ENCODE measurements around the gene UTRN.

The UTRN gene

DNA sequence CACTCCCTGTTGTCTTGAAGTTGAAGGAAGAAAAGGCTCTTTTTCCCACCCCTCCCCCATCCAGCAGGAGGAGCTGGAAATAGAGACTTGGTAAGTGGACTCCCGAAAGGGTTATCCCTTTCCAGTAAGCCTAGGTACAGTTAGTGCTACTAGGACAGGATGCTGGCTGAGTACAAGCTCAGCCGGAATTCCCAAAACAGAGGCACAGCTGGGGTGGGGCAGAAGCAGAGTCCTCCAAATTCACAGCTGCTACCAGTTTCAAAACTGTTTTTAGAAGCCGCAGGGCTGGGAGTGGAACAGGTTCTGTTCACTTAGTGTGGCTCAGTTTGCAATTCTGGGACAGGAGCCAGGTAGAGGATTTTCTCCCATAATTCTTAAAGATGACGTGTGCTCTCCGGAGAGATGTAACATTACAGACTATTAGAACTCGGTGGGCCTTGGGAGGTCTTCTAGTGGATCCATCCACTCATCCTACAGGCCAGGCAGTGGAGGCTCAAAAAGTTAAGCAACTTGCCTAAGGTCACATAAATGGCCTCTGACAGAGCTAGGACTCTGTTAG, 19.0 kb upstream of the UTRN start:
- WGBS (ENCODE audit: insufficient coverage), result 98% methylated on average over 6 of the region's 6 CpGs
- H3K36me3 ChIP-seq (ENCODE audit: control insufficient read depth in 4 of 4, insufficient read depth in 4 of 4, low read length in 3 of 4), result no peaks in the 10 kb centered on the region
- H3K27me3 ChIP-seq (replicated peaks in 2 of 5; ENCODE audit: control insufficient read depth in 4 of 5, insufficient read depth in 5 of 5, low read length in 4 of 5), result no peaks in the 10 kb centered on the region
- H3K27ac ChIP-seq (ENCODE audit: insufficient read depth in 1 of 2, low read depth in 1 of 2, low read length in 2 of 2, poor library complexity in 1 of 2, severe bottlenecking in 2 of 2), result no peak overlapping the region
- no peaks in the 10 kb centered on the region for H3K4me1 ChIP-seq (ENCODE audit: control extremely low read depth in 1 of 4, control insufficient read depth in 4 of 4, insufficient read depth in 4 of 4, low read length in 3 of 4)
- no peak overlapping the region for H3K4me3 ChIP-seq (ENCODE audit: control insufficient read depth in 1 of 7, extremely low read depth in 1 of 7, insufficient read depth in 4 of 7, low read depth in 2 of 7, low read length in 6 of 7)
- POLR2A ChIA-PET, result no interaction called here
- CTCF ChIA-PET, result interaction anchor here (0.9 kb wide), 1 partner anchor 18 kb away, joined by 3 read pairs; no protein-coding TSS in a partner anchor
- peaks cover 0 to 4% (median 0%) of the 10 kb centered on the region in 5 experiments for H3K9me3 ChIP-seq (ENCODE audit: control extremely low read depth in 1 of 5, control insufficient read depth in 4 of 5, insufficient read depth in 2 of 5, low read depth in 1 of 5, low read length in 4 of 5)
- DNase-seq, result no peak

GRCh38 chr6:144268794-144269349, 16.3 kb upstream of the UTRN start:
- 100% methylated on average over 2 of the region's 4 CpGs for WGBS (ENCODE audit: insufficient coverage)

DNA sequence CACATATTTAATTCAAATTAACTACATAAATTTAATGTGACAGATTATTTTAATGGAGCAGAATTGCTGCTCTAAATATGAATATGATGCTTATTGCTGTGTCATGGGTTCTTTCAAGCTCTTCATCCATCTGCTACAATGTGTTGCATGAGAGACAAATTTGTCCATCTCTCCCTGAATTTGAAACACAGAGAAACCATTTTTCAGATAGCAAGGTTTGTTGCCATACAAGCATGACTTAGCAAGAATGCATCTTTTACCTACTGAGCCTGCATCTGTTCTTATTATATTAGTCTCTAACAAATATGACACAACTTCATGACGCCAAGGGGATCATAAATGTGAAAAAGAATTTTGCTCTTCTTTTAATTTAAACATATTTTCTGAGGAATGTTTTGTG, 8.0 kb upstream of the UTRN start:
- ChIA-PET POLR2A (no interaction called here), CTCF (no interaction called here)
- Histone ChIP-seq H3K9me3 (ENCODE audit: control extremely low read depth in 1 of 5, control insufficient read depth in 4 of 5, insufficient read depth in 2 of 5, low read depth in 1 of 5, low read length in 4 of 5) (no peaks in the 10 kb centered on the region), H3K36me3 (ENCODE audit: control insufficient read depth in 4 of 4, insufficient read depth in 4 of 4, low read length in 3 of 4) (no peaks in the 10 kb centered on the region), H3K27ac (ENCODE audit: insufficient read depth in 1 of 2, low read depth in 1 of 2, low read length in 2 of 2, poor library complexity in 1 of 2, severe bottlenecking in 2 of 2) (no peak overlapping the region), H3K4me1 (ENCODE audit: control extremely low read depth in 1 of 4, control insufficient read depth in 4 of 4, insufficient read depth in 4 of 4, low read length in 3 of 4) (no peaks in the 10 kb centered on the region), H3K4me3 (ENCODE audit: control insufficient read depth in 1 of 7, extremely low read depth in 1 of 7, insufficient read depth in 4 of 7, low read depth in 2 of 7, low read length in 6 of 7) (no peak overlapping the region), H3K27me3 (replicated peaks in 2 of 5; ENCODE audit: control insufficient read depth in 4 of 5, insufficient read depth in 5 of 5, low read length in 4 of 5) (no peaks in the 10 kb centered on the region)
- DNase-seq, result no peak
- WGBS (ENCODE audit: insufficient coverage), result no CpG with 5 or more reads among the region's 1 CpG

More at GRCh38 chr6:144268794-144269349, 16.3 kb upstream of the UTRN start:
- no peak for DNase-seq
- CTCF ChIA-PET, result interaction anchor here (1.0 to 1.2 kb wide), 2 partner anchors 11 to 17 kb away, joined by 3 to 5 read pairs; partner anchors contain the start of gene UTRN
- Histone ChIP-seq H3K4me1 (ENCODE audit: control extremely low read depth in 1 of 4, control insufficient read depth in 4 of 4, insufficient read depth in 4 of 4, low read length in 3 of 4) (no peaks in the 10 kb centered on the region), H3K4me3 (ENCODE audit: control insufficient read depth in 1 of 7, extremely low read depth in 1 of 7, insufficient read depth in 4 of 7, low read depth in 2 of 7, low read length in 6 of 7) (no peak overlapping the region), H3K36me3 (ENCODE audit: control insufficient read depth in 4 of 4, insufficient read depth in 4 of 4, low read length in 3 of 4) (no peaks in the 10 kb centered on the region), H3K9me3 (ENCODE audit: control extremely low read depth in 1 of 5, control insufficient read depth in 4 of 5, insufficient read depth in 2 of 5, low read depth in 1 of 5, low read length in 4 of 5) (peaks cover 0 to 6% (median 0%) of the 10 kb centered on the region in 5 experiments), H3K27ac (ENCODE audit: insufficient read depth in 1 of 2, low read depth in 1 of 2, low read length in 2 of 2, poor library complexity in 1 of 2, severe bottlenecking in 2 of 2) (no peak overlapping the region), H3K27me3 (replicated peaks in 2 of 5; ENCODE audit: control insufficient read depth in 4 of 5, insufficient read depth in 5 of 5, low read length in 4 of 5) (no peaks in the 10 kb centered on the region)
- POLR2A ChIA-PET, result no interaction called here

DNA sequence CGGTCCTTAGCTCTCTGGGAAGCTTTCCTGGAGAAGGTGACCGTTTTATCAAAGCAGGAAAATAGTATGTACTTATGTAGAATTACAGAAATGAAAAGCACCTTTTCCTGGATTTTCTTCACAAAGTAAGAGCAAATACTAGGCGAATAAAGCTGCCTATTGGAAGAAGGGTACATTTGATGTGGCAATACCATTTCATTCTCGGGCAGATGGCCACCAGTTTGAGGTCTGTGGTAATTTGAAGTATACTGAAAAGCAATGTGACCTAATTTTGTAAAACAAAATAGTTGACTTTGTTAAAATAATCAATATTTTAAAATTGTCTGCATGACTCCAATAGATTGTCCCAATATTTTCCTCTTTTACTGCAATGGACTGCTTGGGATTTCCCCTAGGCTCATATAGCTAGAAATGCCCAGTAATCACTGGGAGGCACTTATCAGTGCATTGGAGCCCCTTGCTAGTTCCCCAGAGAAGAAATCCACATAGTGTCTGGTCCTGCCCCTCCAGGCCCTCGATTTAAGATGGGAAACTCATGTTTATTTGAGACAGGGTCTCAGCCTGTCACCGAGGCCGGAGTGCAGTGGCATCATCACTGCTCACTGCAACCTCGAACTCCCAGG, 7.4 kb upstream of the UTRN start:
- Histone ChIP-seq H3K27me3 (replicated peaks in 2 of 5; ENCODE audit: control insufficient read depth in 4 of 5, insufficient read depth in 5 of 5, low read length in 4 of 5) (no peaks in the 10 kb centered on the region), H3K9me3 (ENCODE audit: control extremely low read depth in 1 of 5, control insufficient read depth in 4 of 5, insufficient read depth in 2 of 5, low read depth in 1 of 5, low read length in 4 of 5) (no peaks in the 10 kb centered on the region), H3K4me3 (ENCODE audit: control insufficient read depth in 1 of 7, extremely low read depth in 1 of 7, insufficient read depth in 4 of 7, low read depth in 2 of 7, low read length in 6 of 7) (no peak overlapping the region), H3K27ac (ENCODE audit: insufficient read depth in 1 of 2, low read depth in 1 of 2, low read length in 2 of 2, poor library complexity in 1 of 2, severe bottlenecking in 2 of 2) (no peak overlapping the region), H3K36me3 (ENCODE audit: control insufficient read depth in 4 of 4, insufficient read depth in 4 of 4, low read length in 3 of 4) (no peaks in the 10 kb centered on the region), H3K4me1 (ENCODE audit: control extremely low read depth in 1 of 4, control insufficient read depth in 4 of 4, insufficient read depth in 4 of 4, low read length in 3 of 4) (no peaks in the 10 kb centered on the region)
- WGBS (ENCODE audit: insufficient coverage), result 92% methylated on average over 4 of the region's 8 CpGs
- POLR2A ChIA-PET, result no interaction called here
- DNase-seq, result no peak
- CTCF ChIA-PET, result no interaction called here

DNA sequence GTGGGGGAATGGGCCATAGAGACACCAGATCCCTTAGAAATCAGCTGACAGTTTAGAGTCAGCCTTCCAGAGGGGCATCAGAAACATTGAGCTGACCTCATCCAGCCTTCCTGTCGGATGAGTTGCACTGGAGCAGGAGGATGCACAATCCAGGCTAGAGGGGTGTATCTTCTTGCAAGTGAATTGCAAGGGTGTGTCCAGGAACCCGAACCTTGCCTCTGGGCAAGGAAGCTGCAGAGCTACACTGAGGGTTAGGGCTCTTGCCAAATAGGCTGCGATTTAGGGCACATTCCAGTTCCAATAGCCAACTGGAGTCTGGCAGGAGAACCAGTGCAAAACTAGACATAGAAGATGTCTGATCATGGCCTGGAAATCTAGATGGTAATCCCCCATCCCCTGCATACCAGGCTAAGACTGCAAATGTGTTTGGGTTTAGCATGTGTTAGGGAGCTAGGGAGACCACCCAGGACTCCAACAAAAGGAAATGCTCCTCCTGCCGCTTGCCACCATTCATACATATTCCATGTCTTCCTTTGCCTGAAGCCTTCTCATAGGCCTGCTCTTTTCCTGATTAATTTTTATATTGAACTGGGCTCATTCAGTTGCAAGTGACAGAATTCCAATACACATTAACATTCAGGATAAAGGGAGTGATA, 6.3 kb upstream of the UTRN start:
- peaks cover 0 to 3% (median 1%) of the 10 kb centered on the region in 4 experiments for H3K4me1 ChIP-seq (ENCODE audit: control extremely low read depth in 1 of 4, control insufficient read depth in 4 of 4, insufficient read depth in 4 of 4, low read length in 3 of 4)
- ChIA-PET CTCF (no interaction called here), POLR2A (no interaction called here)
- H3K27me3 ChIP-seq (replicated peaks in 2 of 5; ENCODE audit: control insufficient read depth in 4 of 5, insufficient read depth in 5 of 5, low read length in 4 of 5), result no peaks in the 10 kb centered on the region
- no peaks in the 10 kb centered on the region for H3K9me3 ChIP-seq (ENCODE audit: control extremely low read depth in 1 of 5, control insufficient read depth in 4 of 5, insufficient read depth in 2 of 5, low read depth in 1 of 5, low read length in 4 of 5)
- H3K27ac ChIP-seq (ENCODE audit: insufficient read depth in 1 of 2, low read depth in 1 of 2, low read length in 2 of 2, poor library complexity in 1 of 2, severe bottlenecking in 2 of 2), result no peak overlapping the region
- no peak for DNase-seq
- H3K4me3 ChIP-seq (ENCODE audit: control insufficient read depth in 1 of 7, extremely low read depth in 1 of 7, insufficient read depth in 4 of 7, low read depth in 2 of 7, low read length in 6 of 7), result no peak overlapping the region
- H3K36me3 ChIP-seq (ENCODE audit: control insufficient read depth in 4 of 4, insufficient read depth in 4 of 4, low read length in 3 of 4), result no peaks in the 10 kb centered on the region
- 96% methylated on average over 4 of the region's 4 CpGs for WGBS (ENCODE audit: insufficient coverage)

- CTCF ChIA-PET, result interaction anchor here (1.2 kb wide), 1 partner anchor 11 kb away, joined by 5 read pairs; no protein-coding TSS in a partner anchor
Observed at GRCh38 chr6:144279484-144280150, 5.5 kb upstream of the UTRN start.

More at GRCh38 chr6:144279484-144280150, 5.5 kb upstream of the UTRN start:
- Histone ChIP-seq H3K27ac (ENCODE audit: insufficient read depth in 1 of 2, low read depth in 1 of 2, low read length in 2 of 2, poor library complexity in 1 of 2, severe bottlenecking in 2 of 2) (no peak overlapping the region), H3K9me3 (ENCODE audit: control extremely low read depth in 1 of 5, control insufficient read depth in 4 of 5, insufficient read depth in 2 of 5, low read depth in 1 of 5, low read length in 4 of 5) (no peaks in the 10 kb centered on the region), H3K36me3 (ENCODE audit: control insufficient read depth in 4 of 4, insufficient read depth in 4 of 4, low read length in 3 of 4) (no peaks in the 10 kb centered on the region), H3K27me3 (replicated peaks in 2 of 5; ENCODE audit: control insufficient read depth in 4 of 5, insufficient read depth in 5 of 5, low read length in 4 of 5) (no peaks in the 10 kb centered on the region), H3K4me1 (ENCODE audit: control extremely low read depth in 1 of 4, control insufficient read depth in 4 of 4, insufficient read depth in 4 of 4, low read length in 3 of 4) (peaks cover 0 to 8% (median 6%) of the 10 kb centered on the region in 4 experiments), H3K4me3 (ENCODE audit: control insufficient read depth in 1 of 7, extremely low read depth in 1 of 7, insufficient read depth in 4 of 7, low read depth in 2 of 7, low read length in 6 of 7) (no peak overlapping the region)
- no peak for DNase-seq
- 89% methylated on average over 1 of the region's 2 CpGs for WGBS (ENCODE audit: insufficient coverage)
- POLR2A ChIA-PET, result no interaction called here

All from common myeloid progenitor, CD34-positive (primary cell).